ENCODE measurements around the gene TENT5A.

GRCh38 chr6:81774542-81774941 is 22.1 kb upstream of the TENT5A start:
- no peak for TF ChIP-seq POLR2A (IDR thresholded peaks at IDR 0.05)
- TF ChIP-seq CTCF (IDR thresholded peaks at IDR 0.05) = no peak

Data from esophagus squamous epithelium (tissue), 4 donors.